Measurements from ENCODE around the gene SIRPB1. TPM values are rescaled to one million over a fixed set of nuclear protein-coding genes. Genes with fewer than 3 reads are reported as not detected.

Gene SIRPB1
- total and polyA plus RNA-seq, 2 experiments from 2014 or later, result 0.54 TPM; not detected in 1

DNA sequence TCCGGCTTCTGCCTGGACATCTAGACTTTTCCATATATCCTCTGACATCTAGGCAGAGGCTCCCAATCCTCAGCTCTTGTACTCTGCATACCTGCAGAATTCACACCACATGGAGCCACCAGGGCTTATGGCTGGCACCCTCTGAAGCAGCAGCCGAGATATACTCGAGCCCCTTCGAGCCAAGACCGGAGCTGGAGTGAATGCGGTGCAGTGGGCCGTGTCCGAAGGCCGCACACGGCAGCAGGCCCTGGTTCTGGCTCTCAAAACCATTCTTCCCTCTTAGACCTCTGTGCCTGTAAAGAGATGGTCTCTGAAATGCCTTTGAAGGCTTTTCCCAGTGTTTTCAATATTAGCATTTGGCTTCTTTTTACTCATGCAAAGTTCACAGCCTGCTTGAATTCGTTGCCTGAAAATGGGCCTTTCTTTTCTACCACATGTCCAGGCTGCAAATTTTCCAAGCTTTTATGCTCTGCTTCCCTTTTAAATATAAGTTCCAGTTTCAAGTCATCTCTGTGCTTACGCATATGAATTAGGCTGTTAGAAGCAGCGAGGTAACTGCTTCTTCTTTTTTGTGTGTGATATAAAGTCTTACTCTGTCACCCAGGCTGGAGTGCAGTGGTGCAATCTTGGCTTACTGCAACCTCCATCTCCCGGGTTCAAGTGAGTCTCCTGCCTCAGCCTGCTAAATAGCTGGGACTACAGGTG, 3.8 kb upstream of the SIRPB1 start:
- Histone ChIP-seq H3K27me3 (replicated peaks; ENCODE audit: insufficient read depth) (no peaks in the 10 kb centered on the region; the same call in 1 of the 2 replicates), H3K9ac (no peak overlapping the region), H3K36me3 (ENCODE audit: low read depth) (no peaks in the 10 kb centered on the region), H3K4me2 (ENCODE audit: unreplicated experiment) (no peak overlapping the region), H3F3A (ENCODE audit: insufficient read depth) (0 out of 2 replicates have a peak, but pooled peaks cover 9% of the 10 kb centered on the region), H3K9me2 (ENCODE audit: insufficient read depth) (no peaks in the 10 kb centered on the region), H3K4me1 (ENCODE audit: insufficient read depth) (peaks cover 19% of the 10 kb centered on the region), H3K9me3 (ENCODE audit: low read depth) (no peaks in the 10 kb centered on the region), H3K27ac (no peak overlapping the region), H4K20me1 (ENCODE audit: insufficient read depth) (no peaks in the 10 kb centered on the region), H3K4me3 (no peak overlapping the region), H2AFZ (no peak overlapping the region), H3K79me2 (ENCODE audit: insufficient read depth) (no peaks in the 10 kb centered on the region)
- DNase-seq, result no peak
- 73 to 80% methylated on average over 14 of the region's 14 CpGs for WGBS, 2 experiments (ENCODE audit: low coverage in 1 of 2, low lambda C conversion rate in 2 of 2, missing lambda C conversion rate in 2 of 2)
- in situ Hi-C loops (cut with MboI), result no loop called here
- no peak for TF ChIP-seq EZH2phosphoT487 (IDR thresholded peaks at IDR 0.05; ENCODE audit: insufficient read depth, low read depth)
- TF ChIP-seq EZH2 (IDR thresholded peaks at IDR 0.05; ENCODE audit: insufficient read depth, poor library complexity, severe bottlenecking), result no peak

DNA sequence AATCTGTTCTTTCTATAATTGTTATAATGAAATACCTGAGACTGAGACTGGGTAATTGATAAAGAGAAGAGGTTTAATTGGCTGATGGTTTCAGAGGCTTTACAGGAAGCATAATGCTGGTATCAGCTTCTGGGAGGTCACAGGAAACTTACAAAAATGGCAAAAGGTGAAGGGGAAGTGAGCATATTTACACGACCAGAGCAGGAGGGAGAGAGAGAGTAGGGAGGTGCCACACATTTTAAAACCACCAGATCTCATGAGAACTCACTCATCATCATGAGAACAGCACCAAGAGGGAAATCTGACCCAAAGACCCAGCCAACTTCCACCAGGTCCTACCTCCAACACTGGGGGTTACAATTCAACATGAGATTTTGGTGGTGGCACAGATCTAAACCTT, 2.6 kb upstream of the SIRPB1 start:
- Histone ChIP-seq H3K79me2 (ENCODE audit: insufficient read depth) (no peaks in the 10 kb centered on the region), H3K4me2 (ENCODE audit: unreplicated experiment) (no peak overlapping the region), H3K27me3 (replicated peaks; ENCODE audit: insufficient read depth) (no peaks in the 10 kb centered on the region), H3K36me3 (ENCODE audit: low read depth) (no peaks in the 10 kb centered on the region), H3K9me3 (ENCODE audit: low read depth) (no peaks in the 10 kb centered on the region), H4K20me1 (ENCODE audit: insufficient read depth) (no peaks in the 10 kb centered on the region), H3K9ac (no peak overlapping the region), H3F3A (ENCODE audit: insufficient read depth) (0 out of 2 replicates have a peak, but pooled peaks cover 9% of the 10 kb centered on the region), H2AFZ (no peak overlapping the region), H3K4me1 (ENCODE audit: insufficient read depth) (peaks cover 19% of the 10 kb centered on the region), H3K27ac (no peak overlapping the region), H3K9me2 (ENCODE audit: insufficient read depth) (no peaks in the 10 kb centered on the region), H3K4me3 (no peak overlapping the region)
- in situ Hi-C loops (cut with MboI), result no loop called here
- TF ChIP-seq EZH2 (IDR thresholded peaks at IDR 0.05; ENCODE audit: insufficient read depth, poor library complexity, severe bottlenecking), result no peak
- TF ChIP-seq EZH2phosphoT487 (IDR thresholded peaks at IDR 0.05; ENCODE audit: insufficient read depth, low read depth), result no peak
- 0 to 5% methylated on average over 1 of the region's 1 CpG for WGBS, 2 experiments (ENCODE audit: low coverage in 1 of 2, low lambda C conversion rate in 2 of 2, missing lambda C conversion rate in 2 of 2)
- DNase-seq, result no peak

DNA sequence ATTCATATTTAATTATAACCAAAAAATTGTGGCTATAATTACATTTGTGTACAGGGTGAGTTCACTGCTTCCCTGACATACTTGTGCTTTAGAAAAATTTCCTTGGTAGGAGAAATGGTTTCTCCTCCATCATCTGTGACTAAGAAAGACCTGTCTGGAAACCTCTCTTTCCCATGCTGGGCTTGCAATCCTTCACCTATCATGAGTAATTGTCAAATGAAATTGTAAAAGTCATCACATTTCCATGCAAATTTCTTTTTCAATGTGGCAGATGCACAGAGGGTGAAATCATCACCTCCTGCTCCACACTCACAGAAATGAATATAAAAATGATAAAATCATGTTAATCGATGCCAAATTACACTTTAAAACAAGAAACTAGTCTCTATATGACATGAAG, 1.5 kb upstream of the SIRPB1 start:
- peaks cover 19% of the 10 kb centered on the region for H3K4me1 ChIP-seq (ENCODE audit: insufficient read depth)
- no peak overlapping the region for H3K4me2 ChIP-seq (ENCODE audit: unreplicated experiment)
- no peaks in the 10 kb centered on the region for H3K79me2 ChIP-seq (ENCODE audit: insufficient read depth)
- H3K27me3 ChIP-seq (replicated peaks; ENCODE audit: insufficient read depth), result no peaks in the 10 kb centered on the region
- 56 to 68% methylated on average over 1 of the region's 1 CpG for WGBS, 2 experiments (ENCODE audit: low coverage in 1 of 2, low lambda C conversion rate in 2 of 2, missing lambda C conversion rate in 2 of 2)
- no peaks in the 10 kb centered on the region for H3K9me2 ChIP-seq (ENCODE audit: insufficient read depth)
- H3K27ac ChIP-seq, result no peak overlapping the region
- H3K36me3 ChIP-seq (ENCODE audit: low read depth), result no peaks in the 10 kb centered on the region
- no peak overlapping the region for H2AFZ ChIP-seq
- no peaks in the 10 kb centered on the region for H4K20me1 ChIP-seq (ENCODE audit: insufficient read depth)
- no peak for DNase-seq
- in situ Hi-C loops (cut with MboI), result no loop called here
- no peaks in the 10 kb centered on the region for H3K9me3 ChIP-seq (ENCODE audit: low read depth)
- TF ChIP-seq EZH2 (IDR thresholded peaks at IDR 0.05; ENCODE audit: insufficient read depth, poor library complexity, severe bottlenecking) (no peak), EZH2phosphoT487 (IDR thresholded peaks at IDR 0.05; ENCODE audit: insufficient read depth, low read depth) (no peak)
- H3K9ac ChIP-seq, result no peak overlapping the region
- H3K4me3 ChIP-seq, result no peak overlapping the region
- H3F3A ChIP-seq (ENCODE audit: insufficient read depth), result 0 out of 2 replicates have a peak, but pooled peaks cover 9% of the 10 kb centered on the region

DNA sequence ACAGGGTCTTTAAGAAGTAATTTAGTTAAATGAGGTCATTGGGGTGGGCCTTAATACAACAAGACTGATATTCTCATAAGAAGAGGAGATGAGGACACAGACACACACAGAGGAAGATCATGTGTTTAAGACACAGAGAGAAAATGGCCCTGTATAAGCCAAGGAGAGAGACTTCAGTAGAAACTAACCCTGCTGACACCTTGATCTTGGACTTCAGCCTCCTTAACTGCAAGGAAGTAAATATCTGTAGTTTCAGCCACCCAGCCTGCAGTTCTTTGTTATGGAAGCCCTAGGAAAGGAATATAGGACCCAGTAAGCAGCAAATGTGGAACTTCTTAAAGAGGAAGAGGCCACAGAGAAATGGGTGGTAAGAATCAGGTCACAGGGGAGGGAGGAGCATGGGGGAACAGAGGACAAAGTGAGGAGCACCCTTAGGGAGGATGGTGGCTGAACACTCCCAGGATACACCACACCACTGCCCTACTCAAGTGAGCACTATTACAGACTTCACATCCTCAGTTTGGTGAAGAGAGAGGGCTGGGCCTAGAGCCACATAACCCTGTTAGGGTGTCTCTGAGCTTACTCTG, 762 bp downstream of the SIRPB1 start:
- TF ChIP-seq EZH2phosphoT487 (IDR thresholded peaks at IDR 0.05; ENCODE audit: insufficient read depth, low read depth) (no peak), EZH2 (IDR thresholded peaks at IDR 0.05; ENCODE audit: insufficient read depth, poor library complexity, severe bottlenecking) (no peak)

More for the DNA sequence above, 762 bp downstream of the SIRPB1 start:
- H3K79me2 ChIP-seq (ENCODE audit: insufficient read depth), result no peaks in the 10 kb centered on the region
- H3K9me2 ChIP-seq (ENCODE audit: insufficient read depth), result no peaks in the 10 kb centered on the region
- no peak overlapping the region for H3K9ac ChIP-seq
- H3K27ac ChIP-seq, result no peak overlapping the region
- H3K27me3 ChIP-seq (replicated peaks; ENCODE audit: insufficient read depth), result no peaks in the 10 kb centered on the region
- in situ Hi-C loops (cut with MboI), result no loop called here
- H3F3A ChIP-seq (ENCODE audit: insufficient read depth), result no peaks in the 10 kb centered on the region
- H3K9me3 ChIP-seq (ENCODE audit: low read depth), result no peaks in the 10 kb centered on the region
- H4K20me1 ChIP-seq (ENCODE audit: insufficient read depth), result no peaks in the 10 kb centered on the region
- H3K4me2 ChIP-seq (ENCODE audit: unreplicated experiment), result no peak overlapping the region
- H3K36me3 ChIP-seq (ENCODE audit: low read depth), result no peaks in the 10 kb centered on the region
- peaks cover 3% of the 10 kb centered on the region; the same call in 1 of the 2 replicates for H3K4me1 ChIP-seq (ENCODE audit: insufficient read depth)
- no peak for DNase-seq
- H3K4me3 ChIP-seq, result no peak overlapping the region
- H2AFZ ChIP-seq, result no peak overlapping the region
